HG03095 (cell line): ENCODE data around the gene CD68.
A peak's percentile ranks its signal among the peaks of the same experiment; 100 is the strongest.

ENCODE experiments used
- ATAC-seq: cut with Tn5 transposase; IDR thresholded peaks from one replicate; pipeline ENCODE4 v1.9.1; 2021; ENCODE audit warnings: moderate library complexity; ENCODE audit not compliant: unreplicated experiment

Gene CD68

GRCh38 chr17:7559320-7560171 is 19.9 kb upstream of the CD68 start:
- no peak for ATAC-seq

GRCh38 chr17:7560172-7561027 is 19.0 kb upstream of the CD68 start:
- no peak for ATAC-seq

DNA sequence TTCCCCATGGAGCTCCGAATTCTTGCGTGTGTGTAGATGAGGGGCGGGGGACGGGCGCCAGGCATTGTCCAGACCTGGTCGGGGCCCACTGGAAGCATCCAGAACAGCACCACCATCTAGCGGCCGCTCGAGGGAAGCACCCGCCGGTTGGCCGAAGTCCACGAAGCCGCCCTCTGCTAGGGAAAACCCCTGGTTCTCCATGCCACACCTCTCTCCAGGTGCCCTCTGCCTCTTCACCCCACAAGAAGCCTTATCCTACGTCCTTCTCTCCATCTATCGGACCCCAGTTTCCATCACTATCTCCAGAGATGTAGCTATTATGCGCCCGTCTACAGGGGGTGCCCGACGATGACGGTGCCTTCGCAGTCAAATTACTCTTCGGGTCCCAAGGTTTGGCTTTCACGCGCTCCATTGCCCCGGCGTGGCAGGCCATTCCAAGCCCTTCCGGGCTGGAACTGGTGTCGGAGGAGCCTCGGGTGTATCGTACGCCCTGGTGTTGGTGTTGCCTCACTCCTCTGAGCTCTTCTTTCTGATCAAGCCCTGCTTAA is 18.3 kb upstream of the CD68 start:
- peak; percentile 49 for ATAC-seq

- ATAC-seq: peak; percentile 35
Observed at GRCh38 chr17:7561589-7562207, 17.7 kb upstream of the CD68 start, which contains the start of gene SENP3. SENP3 (plus strand) TSS chr17:7561919; CDS start chr17:7563077, 1,158 bp downstream.

- ATAC-seq: no peak
Observed at GRCh38 chr17:7562208-7562605, 17.2 kb upstream of the CD68 start.

- no peak for ATAC-seq
Observed at GRCh38 chr17:7563115-7563869, 16.1 kb upstream of the CD68 start.

DNA sequence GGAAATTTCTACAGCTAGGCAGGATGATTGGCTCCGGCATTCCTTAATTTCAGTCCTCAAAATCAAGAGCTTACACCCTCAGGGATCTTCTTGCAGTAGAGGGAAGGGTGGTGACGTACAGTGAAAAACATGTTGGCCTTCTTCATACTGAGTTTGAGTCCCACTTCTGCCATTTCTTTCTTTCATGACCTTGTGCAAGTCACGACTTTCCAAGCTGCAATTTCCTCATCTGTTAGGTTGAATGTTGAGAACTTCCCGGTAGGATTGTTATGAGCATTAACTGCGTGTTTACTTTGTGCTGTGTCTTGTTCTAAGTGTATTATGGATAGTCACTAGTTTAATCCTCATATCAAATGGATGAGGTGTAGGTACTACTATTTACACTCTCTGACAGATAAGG is 9.9 kb upstream of the CD68 start:
- no peak for ATAC-seq

GRCh38 chr17:7570351-7570750 is 9.1 kb upstream of the CD68 start:
- ATAC-seq: no peak

DNA sequence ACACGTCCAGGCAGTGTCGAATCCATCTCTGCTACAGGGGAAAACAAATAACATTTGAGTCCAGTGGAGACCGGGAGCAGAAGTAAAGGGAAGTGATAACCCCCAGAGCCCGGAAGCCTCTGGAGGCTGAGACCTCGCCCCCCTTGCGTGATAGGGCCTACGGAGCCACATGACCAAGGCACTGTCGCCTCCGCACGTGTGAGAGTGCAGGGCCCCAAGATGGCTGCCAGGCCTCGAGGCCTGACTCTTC is 7.2 kb upstream of the CD68 start:
- ATAC-seq: peak; percentile 89

GRCh38 chr17:7572588-7573323 is 6.7 kb upstream of the CD68 start:
- ATAC-seq: no peak

DNA sequence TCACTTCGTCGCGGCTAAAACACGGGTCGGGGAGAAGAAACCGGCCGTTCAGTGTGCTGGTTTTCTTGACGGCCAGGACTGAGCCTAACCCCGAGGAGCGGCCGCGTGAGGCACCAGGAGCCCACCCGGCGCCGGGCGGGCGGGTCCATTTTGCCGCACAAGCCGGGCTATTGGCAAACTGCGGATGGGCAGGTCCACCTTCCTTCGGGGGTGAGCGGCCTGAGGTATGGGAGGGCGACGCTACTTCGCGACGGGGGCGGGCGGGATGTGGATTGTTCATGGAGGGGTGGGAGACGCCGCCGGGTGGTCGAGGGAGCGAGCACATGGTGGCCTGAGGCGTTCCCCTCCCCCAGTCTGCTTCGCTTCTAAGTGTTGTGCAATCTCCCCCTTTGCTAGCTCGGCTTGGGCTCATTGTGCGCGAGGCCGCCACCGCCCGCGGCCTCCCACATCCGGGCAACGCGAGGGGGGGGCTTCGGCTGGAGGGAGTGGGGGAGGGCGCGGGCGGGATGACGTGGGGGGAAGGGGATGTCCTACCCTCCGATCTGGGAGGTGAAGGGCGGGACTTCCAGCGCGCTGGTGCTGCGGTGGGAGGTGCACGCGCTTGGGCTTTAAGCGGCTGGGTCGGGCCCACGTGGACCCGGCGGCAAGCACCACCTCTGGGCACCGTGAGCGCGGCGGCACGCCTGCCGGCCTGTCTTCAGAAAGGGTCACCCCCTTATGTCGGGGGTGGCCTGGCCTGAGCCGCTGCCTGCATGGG is 5.9 kb upstream of the CD68 start:
- ATAC-seq: no peak

DNA sequence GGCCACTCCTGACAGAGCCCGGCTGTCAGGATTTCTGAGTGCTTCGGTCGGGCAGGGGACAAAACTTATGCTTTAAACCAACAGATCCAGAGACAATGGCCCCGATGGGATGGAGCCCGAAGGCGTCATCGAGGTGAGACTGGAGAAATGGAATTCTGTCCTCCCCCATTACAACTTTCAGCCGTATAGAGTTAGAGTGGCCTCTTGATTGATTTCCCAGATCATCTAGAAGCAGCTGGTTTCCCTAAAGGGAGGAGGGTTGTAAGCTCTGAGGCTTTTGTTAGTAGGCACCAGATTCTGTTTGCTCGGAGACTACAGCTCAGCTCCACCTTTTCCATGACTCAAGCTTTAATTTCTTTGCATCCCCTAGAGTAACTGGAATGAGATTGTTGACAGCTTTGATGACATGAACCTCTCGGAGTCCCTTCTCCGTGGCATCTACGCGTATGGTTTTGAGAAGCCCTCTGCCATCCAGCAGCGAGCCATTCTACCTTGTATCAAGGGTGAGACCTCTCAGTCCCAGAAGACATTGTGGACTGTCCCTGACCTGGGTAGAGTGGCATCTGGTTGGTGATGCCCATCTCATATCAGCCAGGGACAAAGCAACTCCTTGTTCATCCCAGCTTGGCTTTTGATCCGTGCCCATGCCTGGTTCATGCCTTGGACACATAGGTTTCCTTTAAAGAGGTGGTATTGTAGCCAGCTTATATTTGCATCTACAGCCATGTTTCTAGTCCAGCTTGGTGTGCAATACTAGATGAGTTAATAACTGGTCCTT is 5.1 kb upstream of the CD68 start:
- ATAC-seq: no peak

- no peak for ATAC-seq
Observed at GRCh38 chr17:7575481-7575883, 4.0 kb upstream of the CD68 start.

- ATAC-seq: no peak
Observed at GRCh38 chr17:7575959-7576358, 3.5 kb upstream of the CD68 start.

DNA sequence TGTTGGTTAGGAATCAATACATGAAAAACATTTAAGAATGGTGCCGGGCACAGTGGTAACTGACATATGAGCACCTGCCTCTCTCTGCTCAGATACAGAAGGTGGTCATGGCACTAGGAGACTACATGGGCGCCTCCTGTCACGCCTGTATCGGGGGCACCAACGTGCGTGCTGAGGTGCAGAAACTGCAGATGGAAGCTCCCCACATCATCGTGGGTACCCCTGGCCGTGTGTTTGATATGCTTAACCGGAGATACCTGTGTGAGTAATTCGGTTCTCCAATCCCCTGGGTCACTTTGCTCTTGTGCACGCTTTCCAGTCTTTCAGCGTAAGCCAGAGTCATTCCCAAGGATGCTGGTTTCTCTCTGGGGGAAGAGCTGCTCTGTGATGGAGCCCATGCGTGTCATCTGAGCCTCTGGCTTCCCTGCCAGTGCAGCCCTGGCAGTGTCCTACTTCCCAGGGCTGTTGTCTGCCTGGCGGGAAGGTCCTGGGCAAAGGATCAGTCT is 3.0 kb upstream of the CD68 start:
- no peak for ATAC-seq

GRCh38 chr17:7577327-7578199 is 1.9 kb upstream of the CD68 start:
- no peak for ATAC-seq

DNA sequence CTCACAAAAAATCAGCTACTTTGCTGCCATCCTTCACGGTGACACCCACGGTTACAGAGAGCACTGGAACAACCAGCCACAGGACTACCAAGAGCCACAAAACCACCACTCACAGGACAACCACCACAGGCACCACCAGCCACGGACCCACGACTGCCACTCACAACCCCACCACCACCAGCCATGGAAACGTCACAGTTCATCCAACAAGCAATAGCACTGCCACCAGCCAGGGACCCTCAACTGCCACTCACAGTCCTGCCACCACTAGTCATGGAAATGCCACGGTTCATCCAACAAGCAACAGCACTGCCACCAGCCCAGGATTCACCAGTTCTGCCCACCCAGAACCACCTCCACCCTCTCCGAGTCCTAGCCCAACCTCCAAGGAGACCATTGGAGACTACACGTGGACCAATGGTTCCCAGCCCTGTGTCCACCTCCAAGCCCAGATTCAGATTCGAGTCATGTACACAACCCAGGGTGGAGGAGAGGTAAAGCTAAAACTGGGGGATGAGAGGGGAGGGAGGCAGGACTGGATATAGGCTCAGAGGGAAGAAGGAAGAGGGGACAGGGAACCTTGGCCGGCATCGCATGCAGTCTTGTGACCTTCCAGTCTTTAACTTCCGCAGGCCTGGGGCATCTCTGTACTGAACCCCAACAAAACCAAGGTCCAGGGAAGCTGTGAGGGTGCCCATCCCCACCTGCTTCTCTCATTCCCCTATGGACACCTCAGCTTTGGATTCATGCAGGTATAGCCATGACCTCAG is 581 bp downstream of the CD68 start:
- no peak for ATAC-seq
